ENCODE data around the gene KRT85. TPM values are rescaled to one million over a fixed set of nuclear protein-coding genes. Genes with fewer than 3 reads are reported as not detected.
"Not testable (repeated sequence)": the region's sequence is repeated elsewhere in the genome, so short reads cannot be mapped to it uniquely, and the experiment has no call there.

KRT85 gene
- total and polyA plus RNA-seq, 5 donors from 2014 or later, result not detected

DNA sequence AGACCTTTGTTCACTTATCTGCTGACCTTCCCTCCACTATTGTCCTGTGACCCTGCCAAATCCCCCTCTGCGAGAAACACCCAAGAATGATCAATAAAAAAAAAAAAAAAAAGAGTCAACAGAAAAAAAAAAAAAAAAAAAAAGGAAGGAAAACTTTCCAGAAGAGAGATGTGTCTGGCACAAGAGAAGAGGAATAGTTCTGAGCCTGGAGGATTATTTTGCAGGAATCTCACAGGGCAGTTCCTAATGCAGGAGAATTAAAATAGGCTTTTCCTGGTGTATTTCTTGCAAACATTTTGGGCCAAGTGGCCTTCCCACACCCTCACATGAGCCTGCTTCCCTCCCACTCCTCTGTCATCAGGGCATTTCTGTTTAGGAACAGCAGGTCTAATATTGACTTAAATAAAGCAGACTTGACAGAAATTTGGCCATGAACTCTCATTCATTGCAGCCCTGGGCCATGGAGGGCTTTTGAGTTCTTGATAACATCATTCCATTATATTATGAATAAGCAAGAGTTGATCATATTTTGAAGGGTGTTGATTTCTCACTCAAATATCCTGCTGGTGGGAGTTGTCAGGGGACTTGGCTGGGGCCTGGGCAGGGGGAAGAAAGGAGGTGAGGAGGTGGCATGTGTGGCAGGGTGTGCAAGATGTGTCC, 43.4 kb upstream of the KRT85 start:
- H3K27me3 ChIP-seq (ENCODE audit: control insufficient read depth, insufficient read depth, low read length); ATAC-seq (ENCODE audit: low read depth in 2 of 2); H3K4me3 Mint-ChIP-seq; H3K36me3 ChIP-seq (ENCODE audit: control insufficient read depth, insufficient read depth, low read length); DNase-seq; H3K9me3 Mint-ChIP-seq; H3K27ac Mint-ChIP-seq; H3K27ac ChIP-seq (ENCODE audit: insufficient read depth, low read length, poor library complexity, severe bottlenecking); H3K36me3 Mint-ChIP-seq; H3K27me3 Mint-ChIP-seq; H3K4me1 ChIP-seq (ENCODE audit: control insufficient read depth, insufficient read depth, low read length, poor library complexity, severe bottlenecking); H3K4me3 ChIP-seq (ENCODE audit: low read depth, low read length); H3K9me3 ChIP-seq (ENCODE audit: control insufficient read depth in 2 of 2, low read length in 2 of 2); H3K4me1 Mint-ChIP-seq: not testable (repeated sequence)

DNA sequence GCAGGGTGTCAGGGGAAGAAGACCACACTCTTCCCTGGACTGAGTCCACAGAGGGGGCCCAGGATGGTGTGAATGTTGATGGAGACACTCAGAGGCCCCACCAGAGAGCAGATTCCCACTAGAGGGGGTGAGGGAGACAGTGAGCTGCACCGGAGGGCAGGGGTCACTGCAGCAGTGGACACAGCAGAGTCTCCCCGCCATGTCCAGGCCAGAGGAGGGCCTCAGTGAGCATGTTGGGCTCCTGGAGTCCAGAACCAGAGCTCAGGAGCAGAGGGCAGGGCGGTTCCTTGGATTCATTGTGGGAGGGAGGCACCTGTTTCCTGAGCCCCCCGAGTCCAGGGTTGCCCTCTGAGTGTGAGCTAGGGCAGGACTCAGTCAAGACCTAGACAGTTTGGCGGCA, 40.6 kb upstream of the KRT85 start:
- no peaks in the 10 kb centered on the region for H3K27me3 Mint-ChIP-seq
- H3K27ac Mint-ChIP-seq, result peak overlapping the region in 1 of 3 donors; percentile 8
- H3K36me3 ChIP-seq (ENCODE audit: control insufficient read depth, insufficient read depth, low read length), result no peaks in the 10 kb centered on the region
- H3K9me3 Mint-ChIP-seq, result peaks cover 0 to 3% (median 0%) of the 10 kb centered on the region in 7 donors
- H3K4me3 ChIP-seq (ENCODE audit: low read depth, low read length), result no peak overlapping the region
- H3K27ac ChIP-seq (ENCODE audit: insufficient read depth, low read length, poor library complexity, severe bottlenecking), result no peak overlapping the region
- H3K36me3 Mint-ChIP-seq, result no peaks in the 10 kb centered on the region
- no peak for DNase-seq
- H3K27me3 ChIP-seq (ENCODE audit: control insufficient read depth, insufficient read depth, low read length), result no peaks in the 10 kb centered on the region
- no peaks in the 10 kb centered on the region for H3K9me3 ChIP-seq (ENCODE audit: control insufficient read depth in 2 of 2, low read length in 2 of 2)
- ATAC-seq (ENCODE audit: low read depth in 2 of 2), result no peak
- H3K4me1 Mint-ChIP-seq, result no peaks in the 10 kb centered on the region
- no peaks in the 10 kb centered on the region for H3K4me1 ChIP-seq (ENCODE audit: control insufficient read depth, insufficient read depth, low read length, poor library complexity, severe bottlenecking)
- H3K4me3 Mint-ChIP-seq, result no peak overlapping the region

DNA sequence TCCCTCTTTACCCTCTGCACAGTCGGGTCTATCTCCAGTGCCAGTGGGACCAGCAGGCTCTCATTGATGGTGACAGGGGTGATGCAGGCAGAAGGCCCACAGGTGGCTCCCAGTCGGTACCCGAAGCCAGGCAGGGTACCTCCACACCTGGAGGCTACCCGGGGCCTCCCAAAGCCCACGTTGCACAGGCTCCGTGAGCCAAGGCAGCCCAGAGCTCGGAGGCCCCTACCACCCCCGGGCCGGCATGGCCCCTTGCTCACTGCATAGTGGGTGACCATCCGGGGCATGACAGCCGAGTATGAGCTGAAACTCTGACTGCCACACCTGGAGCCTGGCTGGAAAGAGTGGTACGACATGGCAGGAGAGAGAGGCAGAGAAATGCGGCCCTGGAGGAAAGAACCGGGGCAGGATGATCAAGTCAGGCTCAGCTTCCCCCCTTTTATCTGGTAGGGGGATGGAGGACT, 38.7 kb upstream of the KRT85 start, which contains the start of gene KRT82:
Gene KRT82 (minus strand): TSS at position 414 of the 464 bp plus-strand sequence. CDS start 58 bp downstream, at position 356.
- peaks cover 0 to 4% (median 0%) of the 10 kb centered on the region in 7 donors for H3K9me3 Mint-ChIP-seq
- ATAC-seq (ENCODE audit: low read depth in 2 of 2), result no peak

DNA sequence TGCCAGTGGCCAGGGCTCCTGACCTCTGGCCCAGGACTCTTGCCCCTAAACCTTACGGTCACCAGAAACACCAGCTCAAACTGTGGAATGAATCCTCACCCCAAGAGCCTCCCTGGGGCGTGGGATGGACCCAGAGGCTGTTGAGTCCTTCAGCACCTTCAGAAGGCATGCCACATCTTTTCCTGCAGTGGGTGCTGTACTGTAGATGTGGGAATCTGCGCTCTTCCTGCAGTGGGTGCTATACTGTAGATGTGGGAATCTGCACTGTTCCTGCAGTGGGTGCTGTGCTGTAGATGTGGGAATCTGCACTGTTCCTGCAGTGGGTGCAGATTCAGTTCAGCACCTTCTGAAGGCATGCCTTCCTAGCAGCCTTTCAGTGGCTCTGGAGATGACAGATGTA, 37.7 kb upstream of the KRT85 start:
- Mint-ChIP-seq H3K36me3 (no peaks in the 10 kb centered on the region), H3K27ac (no peak overlapping the region), H3K9me3 (peaks cover 0 to 3% (median 0%) of the 10 kb centered on the region in 7 donors), H3K4me1 (no peaks in the 10 kb centered on the region), H3K27me3 (no peaks in the 10 kb centered on the region), H3K4me3 (no peak overlapping the region)
- Histone ChIP-seq H3K4me3 (ENCODE audit: low read depth, low read length) (no peak overlapping the region), H3K36me3 (ENCODE audit: control insufficient read depth, insufficient read depth, low read length) (no peaks in the 10 kb centered on the region), H3K27me3 (ENCODE audit: control insufficient read depth, insufficient read depth, low read length) (no peaks in the 10 kb centered on the region), H3K9me3 (ENCODE audit: control insufficient read depth in 2 of 2, low read length in 2 of 2) (no peaks in the 10 kb centered on the region), H3K4me1 (ENCODE audit: control insufficient read depth, insufficient read depth, low read length, poor library complexity, severe bottlenecking) (no peaks in the 10 kb centered on the region), H3K27ac (ENCODE audit: insufficient read depth, low read length, poor library complexity, severe bottlenecking) (no peak overlapping the region)
- no peak for DNase-seq
- ATAC-seq (ENCODE audit: low read depth in 2 of 2), result no peak

More for the DNA sequence above, 38.7 kb upstream of the KRT85 start, which contains the start of gene KRT82:
- H3K9me3 ChIP-seq (ENCODE audit: control insufficient read depth in 2 of 2, low read length in 2 of 2), result no peaks in the 10 kb centered on the region
- H3K27me3 ChIP-seq (ENCODE audit: control insufficient read depth, insufficient read depth, low read length), result no peaks in the 10 kb centered on the region
- no peaks in the 10 kb centered on the region for H3K4me1 Mint-ChIP-seq
- H3K27ac ChIP-seq (ENCODE audit: insufficient read depth, low read length, poor library complexity, severe bottlenecking), result no peak within 1 kb of the TSS
- peak within 1 kb of the TSS in 1 of 3 donors; percentile 33 for H3K27ac Mint-ChIP-seq
- no peak within 1 kb of the TSS for H3K4me3 ChIP-seq (ENCODE audit: low read depth, low read length)
- H3K36me3 ChIP-seq (ENCODE audit: control insufficient read depth, insufficient read depth, low read length), result no peaks in the 10 kb centered on the region
- DNase-seq, result no peak
- H3K27me3 Mint-ChIP-seq, result no peaks in the 10 kb centered on the region
- no peaks in the 10 kb centered on the region for H3K4me1 ChIP-seq (ENCODE audit: control insufficient read depth, insufficient read depth, low read length, poor library complexity, severe bottlenecking)
- H3K36me3 Mint-ChIP-seq, result no peaks in the 10 kb centered on the region
- no peak within 1 kb of the TSS for H3K4me3 Mint-ChIP-seq

DNA sequence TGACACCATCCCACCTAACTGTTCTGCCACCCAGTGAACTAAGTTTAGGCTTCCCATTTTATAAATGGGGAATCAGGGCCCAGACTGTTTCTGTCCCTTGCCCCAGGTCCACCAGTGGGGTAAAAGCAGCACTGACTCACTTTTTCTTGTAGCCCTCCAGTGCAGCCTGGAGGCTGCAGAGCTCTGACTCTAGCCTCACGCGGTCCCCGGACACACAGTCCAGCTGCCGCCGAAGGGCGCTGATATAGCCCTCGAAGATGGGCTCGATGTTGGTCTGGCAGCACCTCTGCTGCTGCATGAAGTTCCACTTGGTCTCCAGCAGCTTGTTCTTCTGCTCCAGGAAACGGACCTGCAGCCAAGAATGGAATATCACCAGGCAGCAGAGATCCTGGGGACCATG, 36.3 kb upstream of the KRT85 start:
- no peak for ATAC-seq (ENCODE audit: low read depth in 2 of 2)
- Mint-ChIP-seq H3K27me3 (peaks cover 6% of the 10 kb centered on the region), H3K4me1 (no peaks in the 10 kb centered on the region), H3K27ac (no peak overlapping the region), H3K4me3 (no peak overlapping the region), H3K9me3 (peaks cover 0 to 3% (median 0%) of the 10 kb centered on the region in 7 donors), H3K36me3 (no peaks in the 10 kb centered on the region)
- H3K36me3 ChIP-seq (ENCODE audit: control insufficient read depth, insufficient read depth, low read length), result no peaks in the 10 kb centered on the region
- H3K4me1 ChIP-seq (ENCODE audit: control insufficient read depth, insufficient read depth, low read length, poor library complexity, severe bottlenecking), result no peaks in the 10 kb centered on the region
- H3K4me3 ChIP-seq (ENCODE audit: low read depth, low read length), result no peak overlapping the region
- DNase-seq, result no peak
- H3K27ac ChIP-seq (ENCODE audit: insufficient read depth, low read length, poor library complexity, severe bottlenecking), result no peak overlapping the region
- no peaks in the 10 kb centered on the region for H3K27me3 ChIP-seq (ENCODE audit: control insufficient read depth, insufficient read depth, low read length)
- H3K9me3 ChIP-seq (ENCODE audit: control insufficient read depth in 2 of 2, low read length in 2 of 2), result no peaks in the 10 kb centered on the region

DNA sequence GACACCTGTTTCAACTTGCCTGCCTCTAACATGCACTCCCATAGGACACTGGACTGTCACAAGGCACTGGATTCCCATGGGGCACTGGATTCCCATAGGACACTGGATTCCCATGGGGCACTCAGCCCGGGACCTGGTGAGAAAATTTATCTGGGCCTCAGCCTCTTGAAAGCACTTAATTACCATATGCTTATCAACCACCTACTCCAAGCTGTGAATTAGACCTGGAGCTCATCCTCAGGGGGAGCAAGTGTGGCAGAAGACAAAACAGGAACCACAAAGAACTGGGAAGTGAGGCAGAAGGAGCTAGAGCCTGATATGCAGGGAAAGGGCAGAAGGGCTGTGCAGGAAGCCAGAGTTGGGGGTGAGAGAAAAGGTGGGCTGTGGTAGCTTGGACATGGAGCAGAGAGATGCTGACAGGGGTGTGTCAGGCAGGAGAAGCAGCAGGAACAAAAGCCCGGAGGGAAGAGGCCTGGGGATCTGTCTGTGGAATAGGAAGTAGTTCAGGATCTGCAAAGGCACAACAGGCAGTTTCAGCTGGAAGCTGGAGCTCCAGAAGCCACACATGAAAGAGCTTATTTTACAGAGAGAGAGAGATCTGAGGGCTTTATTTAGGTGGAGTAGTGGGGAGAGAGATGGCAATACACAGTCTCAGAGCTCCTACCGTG, 35.7 kb upstream of the KRT85 start:
- Mint-ChIP-seq H3K27ac (no peak overlapping the region), H3K4me3 (no peak overlapping the region), H3K4me1 (no peaks in the 10 kb centered on the region), H3K36me3 (no peaks in the 10 kb centered on the region), H3K9me3 (peaks cover 0 to 2% (median 0%) of the 10 kb centered on the region in 7 donors), H3K27me3 (peaks cover 6% of the 10 kb centered on the region)
- Histone ChIP-seq H3K9me3 (ENCODE audit: control insufficient read depth in 2 of 2, low read length in 2 of 2) (no peaks in the 10 kb centered on the region), H3K27me3 (ENCODE audit: control insufficient read depth, insufficient read depth, low read length) (no peaks in the 10 kb centered on the region), H3K27ac (ENCODE audit: insufficient read depth, low read length, poor library complexity, severe bottlenecking) (no peak overlapping the region), H3K4me3 (ENCODE audit: low read depth, low read length) (no peak overlapping the region), H3K4me1 (ENCODE audit: control insufficient read depth, insufficient read depth, low read length, poor library complexity, severe bottlenecking) (no peaks in the 10 kb centered on the region), H3K36me3 (ENCODE audit: control insufficient read depth, insufficient read depth, low read length) (no peaks in the 10 kb centered on the region)
- DNase-seq, result no peak
- ATAC-seq (ENCODE audit: low read depth in 2 of 2), result no peak

DNA sequence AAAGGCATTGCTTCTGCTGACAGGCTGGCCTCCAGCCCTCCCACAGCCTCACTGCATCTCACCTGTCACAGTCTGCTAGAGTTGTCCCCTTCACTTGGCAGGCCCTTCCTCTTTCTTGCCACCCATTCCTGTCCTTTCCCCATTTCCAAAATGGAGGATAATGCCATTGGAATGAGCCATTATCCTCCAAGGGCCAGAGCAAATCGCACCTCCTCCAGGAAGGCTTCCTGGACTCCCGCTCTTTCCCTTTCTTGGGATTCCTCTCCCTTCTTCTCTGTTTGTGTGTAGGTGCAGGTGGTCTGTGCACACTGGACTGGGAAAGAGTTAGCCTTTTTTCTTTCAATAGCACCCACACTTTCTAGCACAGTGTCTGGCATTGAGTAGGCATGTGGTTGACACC, 35.1 kb upstream of the KRT85 start:
- H3K4me1 Mint-ChIP-seq, result no peaks in the 10 kb centered on the region
- H3K36me3 Mint-ChIP-seq, result no peaks in the 10 kb centered on the region
- H3K4me3 ChIP-seq (ENCODE audit: low read depth, low read length), result no peak overlapping the region
- H3K4me1 ChIP-seq (ENCODE audit: control insufficient read depth, insufficient read depth, low read length, poor library complexity, severe bottlenecking), result no peaks in the 10 kb centered on the region
- peaks cover 6% of the 10 kb centered on the region for H3K27me3 Mint-ChIP-seq
- no peak overlapping the region for H3K27ac Mint-ChIP-seq
- ATAC-seq (ENCODE audit: low read depth in 2 of 2), result no peak
- no peak overlapping the region for H3K27ac ChIP-seq (ENCODE audit: insufficient read depth, low read length, poor library complexity, severe bottlenecking)
- no peaks in the 10 kb centered on the region for H3K27me3 ChIP-seq (ENCODE audit: control insufficient read depth, insufficient read depth, low read length)
- no peaks in the 10 kb centered on the region for H3K9me3 ChIP-seq (ENCODE audit: control insufficient read depth in 2 of 2, low read length in 2 of 2)
- H3K4me3 Mint-ChIP-seq, result no peak overlapping the region
- no peak for DNase-seq
- H3K36me3 ChIP-seq (ENCODE audit: control insufficient read depth, insufficient read depth, low read length), result no peaks in the 10 kb centered on the region
- peaks cover 0 to 2% (median 0%) of the 10 kb centered on the region in 7 donors for H3K9me3 Mint-ChIP-seq

DNA sequence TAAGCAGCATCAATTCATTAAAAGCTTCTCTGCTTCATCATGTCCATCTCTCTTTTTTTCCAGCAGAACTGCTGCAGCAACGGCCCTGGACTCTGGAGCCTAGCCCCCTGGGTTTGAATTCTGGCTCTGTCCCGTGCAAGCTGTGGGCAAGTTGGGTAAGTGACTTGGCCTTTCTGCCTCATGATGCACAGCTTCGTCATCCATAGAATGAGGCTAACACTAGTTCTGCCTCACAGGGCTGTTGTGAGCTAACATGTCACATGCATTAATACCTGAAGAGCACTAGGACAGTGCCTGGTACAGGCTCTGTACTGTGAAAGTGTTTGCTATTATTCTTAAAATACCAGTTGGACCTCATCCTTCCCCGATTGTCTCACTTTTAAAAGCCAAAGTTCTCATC, 34.6 kb upstream of the KRT85 start:
- H3K27ac ChIP-seq (ENCODE audit: insufficient read depth, low read length, poor library complexity, severe bottlenecking), result no peak overlapping the region
- H3K4me3 ChIP-seq (ENCODE audit: low read depth, low read length), result no peak overlapping the region
- no peaks in the 10 kb centered on the region for H3K27me3 ChIP-seq (ENCODE audit: control insufficient read depth, insufficient read depth, low read length)
- DNase-seq, result no peak
- peaks cover 6% of the 10 kb centered on the region for H3K27me3 Mint-ChIP-seq
- no peak overlapping the region for H3K27ac Mint-ChIP-seq
- no peaks in the 10 kb centered on the region for H3K4me1 Mint-ChIP-seq
- H3K4me1 ChIP-seq (ENCODE audit: control insufficient read depth, insufficient read depth, low read length, poor library complexity, severe bottlenecking), result no peaks in the 10 kb centered on the region
- no peaks in the 10 kb centered on the region for H3K36me3 ChIP-seq (ENCODE audit: control insufficient read depth, insufficient read depth, low read length)
- H3K4me3 Mint-ChIP-seq, result no peak overlapping the region
- H3K36me3 Mint-ChIP-seq, result no peaks in the 10 kb centered on the region
- H3K9me3 ChIP-seq (ENCODE audit: control insufficient read depth in 2 of 2, low read length in 2 of 2), result no peaks in the 10 kb centered on the region
- H3K9me3 Mint-ChIP-seq, result peaks cover 0 to 2% (median 0%) of the 10 kb centered on the region in 7 donors
- ATAC-seq (ENCODE audit: low read depth in 2 of 2), result no peak
